ENCODE measurements around the gene AGAP1. TPM values are rescaled to one million over a fixed set of nuclear protein-coding genes. Genes with fewer than 3 reads are reported as not detected.

The AGAP1 gene
- total RNA-seq, 2 experiments from 2014 or later: not detected

GRCh38 chr2:235702186-235702585 lies 208.3 kb downstream of the AGAP1 start:
- H3K9me2 ChIP-seq (ENCODE audit: insufficient read depth, low read length): no peaks in the 10 kb centered on the region
- TF ChIP-seq, protein P1, sequence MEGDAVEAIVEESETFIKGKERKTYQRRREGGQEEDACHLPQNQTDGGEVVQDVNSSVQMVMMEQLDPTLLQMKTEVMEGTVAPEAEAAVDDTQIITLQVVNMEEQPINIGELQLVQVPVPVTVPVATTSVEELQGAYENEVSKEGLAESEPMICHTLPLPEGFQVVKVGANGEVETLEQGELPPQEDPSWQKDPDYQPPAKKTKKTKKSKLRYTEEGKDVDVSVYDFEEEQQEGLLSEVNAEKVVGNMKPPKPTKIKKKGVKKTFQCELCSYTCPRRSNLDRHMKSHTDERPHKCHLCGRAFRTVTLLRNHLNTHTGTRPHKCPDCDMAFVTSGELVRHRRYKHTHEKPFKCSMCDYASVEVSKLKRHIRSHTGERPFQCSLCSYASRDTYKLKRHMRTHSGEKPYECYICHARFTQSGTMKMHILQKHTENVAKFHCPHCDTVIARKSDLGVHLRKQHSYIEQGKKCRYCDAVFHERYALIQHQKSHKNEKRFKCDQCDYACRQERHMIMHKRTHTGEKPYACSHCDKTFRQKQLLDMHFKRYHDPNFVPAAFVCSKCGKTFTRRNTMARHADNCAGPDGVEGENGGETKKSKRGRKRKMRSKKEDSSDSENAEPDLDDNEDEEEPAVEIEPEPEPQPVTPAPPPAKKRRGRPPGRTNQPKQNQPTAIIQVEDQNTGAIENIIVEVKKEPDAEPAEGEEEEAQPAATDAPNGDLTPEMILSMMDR (conservative IDR thresholded peaks at IDR 0.05; ENCODE audit: low read length): no peak
- TF ChIP-seq EZH2phosphoT487 (IDR thresholded peaks at IDR 0.05; ENCODE audit: borderline replicate concordance, low read depth, low read length): no peak
- no peaks in the 10 kb centered on the region for H3K4me1 ChIP-seq (ENCODE audit: insufficient read depth, low read length, poor library complexity, severe bottlenecking)
- DNase-seq (ENCODE audit: low spot score): no peak
- POLR2A ChIA-PET: no interaction called here
- H3K36me3 ChIP-seq (ENCODE audit: insufficient read depth, low read length): no peaks in the 10 kb centered on the region
- H3K79me2 ChIP-seq (ENCODE audit: insufficient read depth, low read depth, low read length): no peaks in the 10 kb centered on the region
- no peak overlapping the region for H3K27ac ChIP-seq (ENCODE audit: low read depth, low read length, poor library complexity, severe bottlenecking)
- H4K20me1 ChIP-seq (ENCODE audit: insufficient read depth, low read length): no peaks in the 10 kb centered on the region
- CTCF ChIA-PET (ENCODE audit: unreplicated experiment): no interaction called here
- H2AFZ ChIP-seq (ENCODE audit: low read length): no peak overlapping the region
- BruUV-seq (replicated peaks): no TSS peak
- no peak overlapping the region for H3K4me3 ChIP-seq (ENCODE audit: low read depth, low read length, poor library complexity, severe bottlenecking)
- no peaks in the 10 kb centered on the region for H3K9me3 ChIP-seq (ENCODE audit: low read length)
- intact Hi-C loops (cut with micrococcal nuclease; ENCODE audit: unreplicated experiment): no loop called here
- no peak overlapping the region for H3K4me2 ChIP-seq (ENCODE audit: low read length)

GRCh38 chr2:235703711-235704295 lies 210.0 kb downstream of the AGAP1 start:
- H3K9me2 ChIP-seq (ENCODE audit: insufficient read depth, low read length): no peaks in the 10 kb centered on the region
- no peaks in the 10 kb centered on the region for H3K79me2 ChIP-seq (ENCODE audit: insufficient read depth, low read depth, low read length)
- intact Hi-C loops (cut with micrococcal nuclease; ENCODE audit: unreplicated experiment): no loop called here
- CTCF ChIA-PET (ENCODE audit: unreplicated experiment): no interaction called here
- no peaks in the 10 kb centered on the region for H4K20me1 ChIP-seq (ENCODE audit: insufficient read depth, low read length)
- H3K4me3 ChIP-seq (ENCODE audit: low read depth, low read length, poor library complexity, severe bottlenecking): no peak overlapping the region
- no peak overlapping the region for H3K27ac ChIP-seq (ENCODE audit: low read depth, low read length, poor library complexity, severe bottlenecking)
- H3K36me3 ChIP-seq (ENCODE audit: insufficient read depth, low read length): no peaks in the 10 kb centered on the region
- H3K4me2 ChIP-seq (ENCODE audit: low read length): no peak overlapping the region
- POLR2A ChIA-PET: no interaction called here
- H3K9me3 ChIP-seq (ENCODE audit: low read length): no peaks in the 10 kb centered on the region
- no peaks in the 10 kb centered on the region for H3K4me1 ChIP-seq (ENCODE audit: insufficient read depth, low read length, poor library complexity, severe bottlenecking)
- no peak for DNase-seq (ENCODE audit: low spot score)
- no peak overlapping the region for H2AFZ ChIP-seq (ENCODE audit: low read length)
- TF ChIP-seq EZH2phosphoT487 (IDR thresholded peaks at IDR 0.05; ENCODE audit: borderline replicate concordance, low read depth, low read length): no peak
- TF ChIP-seq, protein P1 (conservative IDR thresholded peaks at IDR 0.05; ENCODE audit: low read length): no peak
- no TSS peak for BruUV-seq (replicated peaks)

- no peak overlapping the region for H3K27ac ChIP-seq (ENCODE audit: low read depth, low read length, poor library complexity, severe bottlenecking)
- intact Hi-C loops (cut with micrococcal nuclease; ENCODE audit: unreplicated experiment): no loop called here
- H2AFZ ChIP-seq (ENCODE audit: low read length): no peak overlapping the region
- no peaks in the 10 kb centered on the region for H3K79me2 ChIP-seq (ENCODE audit: insufficient read depth, low read depth, low read length)
- no peaks in the 10 kb centered on the region for H3K9me3 ChIP-seq (ENCODE audit: low read length)
- no peaks in the 10 kb centered on the region for H3K4me1 ChIP-seq (ENCODE audit: insufficient read depth, low read length, poor library complexity, severe bottlenecking)
- ChIA-PET CTCF (ENCODE audit: unreplicated experiment) (no interaction called here), POLR2A (no interaction called here)
- H4K20me1 ChIP-seq (ENCODE audit: insufficient read depth, low read length): no peaks in the 10 kb centered on the region
- no peaks in the 10 kb centered on the region for H3K9me2 ChIP-seq (ENCODE audit: insufficient read depth, low read length)
- no peaks in the 10 kb centered on the region for H3K36me3 ChIP-seq (ENCODE audit: insufficient read depth, low read length)
- no peak overlapping the region for H3K4me3 ChIP-seq (ENCODE audit: low read depth, low read length, poor library complexity, severe bottlenecking)
- no peak for DNase-seq (ENCODE audit: low spot score)
- no TSS peak for BruUV-seq (replicated peaks)
- no peak overlapping the region for H3K4me2 ChIP-seq (ENCODE audit: low read length)
- TF ChIP-seq EZH2phosphoT487 (IDR thresholded peaks at IDR 0.05; ENCODE audit: borderline replicate concordance, low read depth, low read length): no peak
- TF ChIP-seq, protein P1 (conservative IDR thresholded peaks at IDR 0.05; ENCODE audit: low read length): no peak
Observed at GRCh38 chr2:235705296-235705695, 211.5 kb downstream of the AGAP1 start.

Data from OCI-LY7 (cell line).